GM15510 (cell line): ENCODE results near the gene CCDC141.

Source experiments
- POLR2A ChIP-seq: IDR thresholded peaks from 3 replicates; pipeline ENCODE4 v1.6.1; 2011; ENCODE audit warnings: borderline replicate concordance; ENCODE audit not compliant: insufficient read length; ENCODE audit errors: extremely low read depth

The CCDC141 gene

GRCh38 chr2:178999476-178999875 is 50.5 kb downstream of the CCDC141 start:
- no peak for TF ChIP-seq POLR2A

- no peak for TF ChIP-seq POLR2A
Observed at GRCh38 chr2:178998539-178998938, 51.4 kb downstream of the CCDC141 start.

GRCh38 chr2:178997477-178997876 is 52.5 kb downstream of the CCDC141 start:
- TF ChIP-seq POLR2A, result no peak

GRCh38 chr2:178997067-178997466 is 52.9 kb downstream of the CCDC141 start:
- TF ChIP-seq POLR2A, result no peak

GRCh38 chr2:178994264-178994663 is 55.7 kb downstream of the CCDC141 start:
- TF ChIP-seq POLR2A, result no peak

- TF ChIP-seq POLR2A, result no peak
Observed at GRCh38 chr2:178993788-178994187, 56.1 kb downstream of the CCDC141 start.

GRCh38 chr2:178990533-178991241 is 59.2 kb downstream of the CCDC141 start:
- no peak for TF ChIP-seq POLR2A

- TF ChIP-seq POLR2A, result no peak
Observed at GRCh38 chr2:178980815-178981214, 69.1 kb downstream of the CCDC141 start.

- TF ChIP-seq POLR2A, result no peak
Observed at GRCh38 chr2:178978667-178979066, 71.3 kb downstream of the CCDC141 start.

GRCh38 chr2:178976351-178976750 is 73.6 kb downstream of the CCDC141 start:
- no peak for TF ChIP-seq POLR2A

- TF ChIP-seq POLR2A, result no peak
Observed at GRCh38 chr2:178962805-178963433, 87.0 kb downstream of the CCDC141 start.

GRCh38 chr2:178962152-178962551 is 87.8 kb downstream of the CCDC141 start:
- TF ChIP-seq POLR2A, result no peak

GRCh38 chr2:178954049-178954448 is 95.9 kb downstream of the CCDC141 start:
- no peak for TF ChIP-seq POLR2A

GRCh38 chr2:178951266-178952006 is 98.5 kb downstream of the CCDC141 start:
- TF ChIP-seq POLR2A, result no peak

- no peak for TF ChIP-seq POLR2A
Observed at GRCh38 chr2:178949584-178949983, 100.4 kb downstream of the CCDC141 start.

- TF ChIP-seq POLR2A, result no peak
Observed at GRCh38 chr2:178949151-178949550, 100.8 kb downstream of the CCDC141 start.

GRCh38 chr2:178947006-178947405 is 102.9 kb downstream of the CCDC141 start:
- no peak for TF ChIP-seq POLR2A

GRCh38 chr2:178946494-178946893 is 103.4 kb downstream of the CCDC141 start:
- TF ChIP-seq POLR2A, result no peak
